Right lobe of liver (tissue), 4 donors: ENCODE results near the gene GLS.

Experiments
- CTCF ChIP-seq, 4 donors: fragments of 200-600 bp in 3 of 4; fragments of 450-650 bp in 1 of 4; IDR thresholded peaks; one replicate each; pipeline versions ENCODE4 v1.5.1 to v1.8.0; 2016 to 2022; ENCODE audit warnings: antibody characterized with exemption in 4 of 4, mild to moderate bottlenecking in 2 of 4
- POLR2A ChIP-seq: fragments of 450-650 bp; IDR thresholded peaks from one replicate; pipeline ENCODE4 v1.6.1; 2017; ENCODE audit warnings: antibody characterized with exemption, mild to moderate bottlenecking
- donor health status: DM: no; HTN: no; CAD: no.
- donor health status: DM: no; HTN: no; CAD: no.
- donor health status: DM: no; HTN: yes; CAD: no.

DNA sequence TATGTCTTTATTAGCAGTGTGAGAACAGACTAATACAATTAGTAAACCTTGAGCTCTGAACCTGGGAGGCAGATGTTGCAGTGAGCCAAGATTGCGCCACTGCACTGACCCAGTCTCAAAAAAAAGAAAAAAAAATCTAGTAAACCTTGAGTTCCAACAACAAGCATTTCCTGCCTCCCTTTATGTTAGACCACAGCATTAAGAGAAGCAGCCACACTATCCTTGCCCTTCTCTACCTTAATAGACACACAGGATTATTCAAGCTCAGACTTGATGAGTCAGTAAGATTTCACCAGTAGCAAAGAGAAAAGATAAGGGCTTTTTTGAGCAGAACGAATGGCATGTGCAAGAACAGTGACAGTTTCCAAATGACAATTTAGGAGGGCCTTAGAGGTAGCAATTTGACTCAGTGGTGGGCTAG is 18.0 kb upstream of the GLS start:
- TF ChIP-seq CTCF (IDR thresholded peaks at IDR 0.05) (no peak), POLR2A (no peak)
